Prostate gland (tissue), 2 donors: ENCODE results near the gene NIM1K. TPM values are rescaled to one million over a fixed set of nuclear protein-coding genes. Genes with fewer than 3 reads are reported as not detected.

ENCODE experiments used
- DNase-seq: peaks from one replicate; pipeline ENCODE4 v3.0.0-alpha.2; 2019; ENCODE audit warnings: low spot score
- H3K27ac ChIP-seq, 2 donors: fragments of 200-600 bp; sonication (generic); 2 replicates each; pipeline ENCODE4 v1.5.1; 2017 to 2019
- H3K27me3 ChIP-seq: fragments of 200-600 bp; sonication (generic); replicated peaks from 2 replicates; pipeline ENCODE4 v1.5.1; 2019; ENCODE audit not compliant: insufficient read depth
- H3K36me3 ChIP-seq, 2 donors: fragments of 200-600 bp; sonication (generic); 1 replicate in 1 of 2; 2 replicates in 1 of 2; pipeline versions ENCODE4 v1.5.1 to v1.8.1; 2017 to 2019
- H3K4me1 ChIP-seq: fragments of 200-600 bp; sonication (generic); replicated peaks from 2 replicates; pipeline ENCODE4 v1.5.1; 2019
- H3K4me3 ChIP-seq, 2 donors: fragments of 200-600 bp; sonication (generic); 2 replicates each; pipeline ENCODE4 v1.5.1; 2017 to 2019
- H3K9me3 ChIP-seq: fragments of 200-600 bp; sonication (generic); 2 replicates; pipeline ENCODE4 v1.5.1; 2017
- CTCF ChIP-seq, 4 experiments: fragments of 200-600 bp in 2 of 4; fragments of 450-650 bp in 2 of 4; sonication (generic) in 2 of 4; IDR thresholded peaks; 1 replicate in 3 of 4; 2 replicates in 1 of 4; pipeline ENCODE4 v1.5.1; 2016 to 2019; ENCODE audit warnings: antibody characterized with exemption in 4 of 4, mild to moderate bottlenecking in 2 of 4, moderate library complexity in 2 of 4
- POLR2A ChIP-seq: fragments of 450-650 bp; IDR thresholded peaks from one replicate; pipeline ENCODE4 v1.6.1; 2016; ENCODE audit warnings: antibody characterized with exemption, mild to moderate bottlenecking
- POLR2AphosphoS5 ChIP-seq: sonication (generic); formaldehyde crosslinking; IDR thresholded peaks from one replicate; pipeline ENCODE4 v1.6.1; 2017; ENCODE audit warnings: antibody characterized with exemption
- WGBS: methylation state at CpG from one replicate; pipeline ENCODE4 v1.1.5; 2018; 5-methylcytosine and 5-hydroxymethylcytosine counted together
- intact Hi-C: fragments of 100-400 bp; cut with DNase I; formaldehyde crosslinking; loops from one replicate; pipeline ENCODE4 v1.14.2; 2022
- total RNA-seq, 2 donors: library from RNA; depleted of rRNA; stranded (reverse); fragments of >200 nt; gene quantifications; one replicate each; pipeline ENCODE4 v1.1.0, GENCODE V29; 2016

The NIM1K gene
- total RNA-seq, 2 donors from 2014 or later = 0.14 TPM; not detected in 1

DNA sequence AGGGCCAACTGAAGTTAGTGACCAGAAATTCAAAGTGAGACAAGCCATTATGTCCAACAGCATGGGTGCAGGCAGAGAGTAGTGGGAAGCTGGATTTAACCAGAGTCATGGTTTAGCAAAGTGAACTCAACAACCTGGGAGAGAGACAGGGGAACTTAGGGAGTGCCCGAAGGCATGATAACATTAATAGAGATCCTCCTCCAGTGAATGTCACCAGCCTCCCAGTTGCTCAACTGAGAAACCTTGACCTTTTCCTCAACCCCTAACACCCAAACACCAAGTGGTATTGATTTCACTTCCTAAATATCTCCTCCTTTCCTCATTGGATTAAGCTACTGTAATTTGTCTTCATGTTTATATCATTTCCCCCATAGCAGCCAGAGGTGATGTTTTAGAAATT, 78.6 kb downstream of the NIM1K start:
- Histone ChIP-seq H3K36me3 (no peaks in the 10 kb centered on the region), H3K9me3 (no peaks in the 10 kb centered on the region), H3K4me3 (no peak overlapping the region), H3K27me3 (no peaks in the 10 kb centered on the region), H3K4me1 (no peaks in the 10 kb centered on the region), H3K27ac (no peak overlapping the region)
- DNase-seq = no peak
- TF ChIP-seq POLR2AphosphoS5 = no peak
- TF ChIP-seq POLR2A = no peak
- TF ChIP-seq CTCF (IDR thresholded peaks at IDR 0.05) = no peak
- intact Hi-C loops = no loop called here
- WGBS = 67% methylated on average over 1 of the region's 1 CpG

GRCh38 chr5:43273552-43273951, 81.5 kb downstream of the NIM1K start:
- Histone ChIP-seq H3K4me3 (no peak overlapping the region), H3K4me1 (no peaks in the 10 kb centered on the region), H3K27me3 (no peaks in the 10 kb centered on the region), H3K36me3 (no peaks in the 10 kb centered on the region), H3K9me3 (no peaks in the 10 kb centered on the region), H3K27ac (no peak overlapping the region)
- no peak for DNase-seq
- intact Hi-C loops = no loop called here
- TF ChIP-seq CTCF (IDR thresholded peaks at IDR 0.05) (no peak), POLR2A (no peak), POLR2AphosphoS5 (no peak)

GRCh38 chr5:43274435-43275114, 82.5 kb downstream of the NIM1K start:
- intact Hi-C loops = no loop called here
- H3K9me3 ChIP-seq = no peaks in the 10 kb centered on the region
- TF ChIP-seq POLR2A (no peak), POLR2AphosphoS5 (no peak), CTCF (IDR thresholded peaks at IDR 0.05) (no peak)
- peak; percentile 29 for DNase-seq
- H3K36me3 ChIP-seq = no peaks in the 10 kb centered on the region
- no peak overlapping the region for H3K4me3 ChIP-seq
- H3K4me1 ChIP-seq = no peaks in the 10 kb centered on the region
- H3K27me3 ChIP-seq = no peaks in the 10 kb centered on the region
- H3K27ac ChIP-seq = peak overlapping the region in 1 of 2 donors; percentile 2
- 14% methylated on average over 7 of the region's 7 CpGs for WGBS

GRCh38 chr5:43275391-43275790, 83.4 kb downstream of the NIM1K start:
- no peaks in the 10 kb centered on the region for H3K4me1 ChIP-seq
- H3K27ac ChIP-seq = peak overlapping the region in 1 of 2 donors; percentile 2
- H3K36me3 ChIP-seq = no peaks in the 10 kb centered on the region
- H3K27me3 ChIP-seq = no peaks in the 10 kb centered on the region
- TF ChIP-seq POLR2A (no peak), CTCF (IDR thresholded peaks at IDR 0.05) (no peak), POLR2AphosphoS5 (no peak)
- DNase-seq = no peak
- H3K9me3 ChIP-seq = no peaks in the 10 kb centered on the region
- intact Hi-C loops = no loop called here
- no peak overlapping the region for H3K4me3 ChIP-seq
- 56% methylated on average over 4 of the region's 4 CpGs for WGBS

GRCh38 chr5:43279548-43280274, 87.7 kb downstream of the NIM1K start:
- H3K9me3 ChIP-seq = no peaks in the 10 kb centered on the region
- TF ChIP-seq POLR2A (no peak), POLR2AphosphoS5 (no peak), CTCF (IDR thresholded peaks at IDR 0.05) (no peak)
- intact Hi-C loops = no loop called here
- no peaks in the 10 kb centered on the region for H3K36me3 ChIP-seq
- no peak for DNase-seq
- 92% methylated on average over 12 of the region's 12 CpGs for WGBS
- no peaks in the 10 kb centered on the region for H3K27me3 ChIP-seq
- no peaks in the 10 kb centered on the region for H3K4me1 ChIP-seq
- H3K4me3 ChIP-seq = no peak overlapping the region
- no peak overlapping the region for H3K27ac ChIP-seq
